ENCODE data around the gene MORF4L2. TPM values are rescaled to one million over a fixed set of nuclear protein-coding genes. Genes with fewer than 3 reads are reported as not detected.

Gene MORF4L2
- total and polyA plus RNA-seq, 2 of the 8 experiments (the other 6 are each of a cell fraction or from before 2014, with no cell fraction given), result 235 to 373 TPM

DNA sequence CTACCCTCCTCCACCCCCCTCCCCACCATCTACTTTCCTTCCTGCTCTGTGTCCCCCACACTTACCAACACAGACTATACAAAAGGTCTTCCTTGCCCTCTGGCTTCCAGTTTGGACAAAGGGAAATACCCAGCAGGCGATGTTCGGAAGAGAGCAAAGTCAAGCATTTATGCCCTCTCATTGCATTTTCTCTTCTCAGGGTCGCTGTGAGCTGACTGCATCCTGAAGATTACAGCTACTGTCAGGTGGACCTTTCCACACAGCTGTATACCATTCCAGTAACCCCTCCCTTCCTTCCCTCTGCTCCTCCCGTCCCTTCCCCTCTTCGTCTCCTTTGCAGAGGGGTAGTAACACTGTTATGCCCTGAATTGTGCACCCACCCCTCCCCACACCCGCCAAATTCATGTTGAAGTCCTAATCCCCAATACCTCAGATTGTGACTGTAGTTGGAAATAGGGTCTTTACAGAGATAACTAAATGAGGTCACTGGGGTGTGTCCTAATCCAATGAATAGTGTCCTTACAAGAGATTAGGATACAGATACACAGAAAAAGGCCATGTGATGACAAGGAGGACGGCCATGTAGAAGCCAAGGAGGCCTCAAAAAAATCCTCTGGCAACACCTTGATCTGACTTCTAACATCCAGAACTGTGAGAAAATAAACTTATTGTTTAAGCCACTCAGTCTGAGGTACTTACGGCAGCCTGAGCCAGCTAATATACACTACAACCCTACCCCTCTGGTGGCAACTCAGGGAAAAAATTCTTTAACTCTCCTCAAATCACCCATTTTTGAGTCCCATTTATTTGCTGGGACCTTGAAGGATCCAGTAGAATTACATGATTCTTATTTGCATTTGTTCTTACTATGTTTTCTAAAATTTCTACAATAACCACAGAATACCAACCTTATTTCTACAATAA lies 11.7 kb downstream of the MORF4L2 start (continued):
- TF ChIP-seq, protein P1, sequence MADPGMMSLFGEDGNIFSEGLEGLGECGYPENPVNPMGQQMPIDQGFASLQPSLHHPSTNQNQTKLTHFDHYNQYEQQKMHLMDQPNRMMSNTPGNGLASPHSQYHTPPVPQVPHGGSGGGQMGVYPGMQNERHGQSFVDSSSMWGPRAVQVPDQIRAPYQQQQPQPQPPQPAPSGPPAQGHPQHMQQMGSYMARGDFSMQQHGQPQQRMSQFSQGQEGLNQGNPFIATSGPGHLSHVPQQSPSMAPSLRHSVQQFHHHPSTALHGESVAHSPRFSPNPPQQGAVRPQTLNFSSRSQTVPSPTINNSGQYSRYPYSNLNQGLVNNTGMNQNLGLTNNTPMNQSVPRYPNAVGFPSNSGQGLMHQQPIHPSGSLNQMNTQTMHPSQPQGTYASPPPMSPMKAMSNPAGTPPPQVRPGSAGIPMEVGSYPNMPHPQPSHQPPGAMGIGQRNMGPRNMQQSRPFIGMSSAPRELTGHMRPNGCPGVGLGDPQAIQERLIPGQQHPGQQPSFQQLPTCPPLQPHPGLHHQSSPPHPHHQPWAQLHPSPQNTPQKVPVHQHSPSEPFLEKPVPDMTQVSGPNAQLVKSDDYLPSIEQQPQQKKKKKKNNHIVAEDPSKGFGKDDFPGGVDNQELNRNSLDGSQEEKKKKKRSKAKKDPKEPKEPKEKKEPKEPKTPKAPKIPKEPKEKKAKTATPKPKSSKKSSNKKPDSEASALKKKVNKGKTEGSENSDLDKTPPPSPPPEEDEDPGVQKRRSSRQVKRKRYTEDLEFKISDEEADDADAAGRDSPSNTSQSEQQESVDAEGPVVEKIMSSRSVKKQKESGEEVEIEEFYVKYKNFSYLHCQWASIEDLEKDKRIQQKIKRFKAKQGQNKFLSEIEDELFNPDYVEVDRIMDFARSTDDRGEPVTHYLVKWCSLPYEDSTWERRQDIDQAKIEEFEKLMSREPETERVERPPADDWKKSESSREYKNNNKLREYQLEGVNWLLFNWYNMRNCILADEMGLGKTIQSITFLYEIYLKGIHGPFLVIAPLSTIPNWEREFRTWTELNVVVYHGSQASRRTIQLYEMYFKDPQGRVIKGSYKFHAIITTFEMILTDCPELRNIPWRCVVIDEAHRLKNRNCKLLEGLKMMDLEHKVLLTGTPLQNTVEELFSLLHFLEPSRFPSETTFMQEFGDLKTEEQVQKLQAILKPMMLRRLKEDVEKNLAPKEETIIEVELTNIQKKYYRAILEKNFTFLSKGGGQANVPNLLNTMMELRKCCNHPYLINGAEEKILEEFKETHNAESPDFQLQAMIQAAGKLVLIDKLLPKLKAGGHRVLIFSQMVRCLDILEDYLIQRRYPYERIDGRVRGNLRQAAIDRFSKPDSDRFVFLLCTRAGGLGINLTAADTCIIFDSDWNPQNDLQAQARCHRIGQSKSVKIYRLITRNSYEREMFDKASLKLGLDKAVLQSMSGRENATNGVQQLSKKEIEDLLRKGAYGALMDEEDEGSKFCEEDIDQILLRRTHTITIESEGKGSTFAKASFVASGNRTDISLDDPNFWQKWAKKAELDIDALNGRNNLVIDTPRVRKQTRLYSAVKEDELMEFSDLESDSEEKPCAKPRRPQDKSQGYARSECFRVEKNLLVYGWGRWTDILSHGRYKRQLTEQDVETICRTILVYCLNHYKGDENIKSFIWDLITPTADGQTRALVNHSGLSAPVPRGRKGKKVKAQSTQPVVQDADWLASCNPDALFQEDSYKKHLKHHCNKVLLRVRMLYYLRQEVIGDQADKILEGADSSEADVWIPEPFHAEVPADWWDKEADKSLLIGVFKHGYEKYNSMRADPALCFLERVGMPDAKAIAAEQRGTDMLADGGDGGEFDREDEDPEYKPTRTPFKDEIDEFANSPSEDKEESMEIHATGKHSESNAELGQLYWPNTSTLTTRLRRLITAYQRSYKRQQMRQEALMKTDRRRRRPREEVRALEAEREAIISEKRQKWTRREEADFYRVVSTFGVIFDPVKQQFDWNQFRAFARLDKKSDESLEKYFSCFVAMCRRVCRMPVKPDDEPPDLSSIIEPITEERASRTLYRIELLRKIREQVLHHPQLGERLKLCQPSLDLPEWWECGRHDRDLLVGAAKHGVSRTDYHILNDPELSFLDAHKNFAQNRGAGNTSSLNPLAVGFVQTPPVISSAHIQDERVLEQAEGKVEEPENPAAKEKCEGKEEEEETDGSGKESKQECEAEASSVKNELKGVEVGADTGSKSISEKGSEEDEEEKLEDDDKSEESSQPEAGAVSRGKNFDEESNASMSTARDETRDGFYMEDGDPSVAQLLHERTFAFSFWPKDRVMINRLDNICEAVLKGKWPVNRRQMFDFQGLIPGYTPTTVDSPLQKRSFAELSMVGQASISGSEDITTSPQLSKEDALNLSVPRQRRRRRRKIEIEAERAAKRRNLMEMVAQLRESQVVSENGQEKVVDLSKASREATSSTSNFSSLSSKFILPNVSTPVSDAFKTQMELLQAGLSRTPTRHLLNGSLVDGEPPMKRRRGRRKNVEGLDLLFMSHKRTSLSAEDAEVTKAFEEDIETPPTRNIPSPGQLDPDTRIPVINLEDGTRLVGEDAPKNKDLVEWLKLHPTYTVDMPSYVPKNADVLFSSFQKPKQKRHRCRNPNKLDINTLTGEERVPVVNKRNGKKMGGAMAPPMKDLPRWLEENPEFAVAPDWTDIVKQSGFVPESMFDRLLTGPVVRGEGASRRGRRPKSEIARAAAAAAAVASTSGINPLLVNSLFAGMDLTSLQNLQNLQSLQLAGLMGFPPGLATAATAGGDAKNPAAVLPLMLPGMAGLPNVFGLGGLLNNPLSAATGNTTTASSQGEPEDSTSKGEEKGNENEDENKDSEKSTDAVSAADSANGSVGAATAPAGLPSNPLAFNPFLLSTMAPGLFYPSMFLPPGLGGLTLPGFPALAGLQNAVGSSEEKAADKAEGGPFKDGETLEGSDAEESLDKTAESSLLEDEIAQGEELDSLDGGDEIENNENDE (IDR thresholded peaks at IDR 0.05; ENCODE audit: insufficient replicate concordance, low read length), result no peak
- TF ChIP-seq POLR2AphosphoS5 (IDR thresholded peaks at IDR 0.05; ENCODE audit: low read depth, low read length) (peak; percentile 15; the same call in 1 of the 2 replicates), ASH2L (IDR thresholded peaks at IDR 0.05; ENCODE audit: low read length) (no peak)
